GM19025 (cell line): Measurements from ENCODE around the gene MAJIN.
A peak's percentile ranks its signal among the peaks of the same experiment; 100 is the strongest.

Experiments used
- ATAC-seq: cut with Tn5 transposase; IDR thresholded peaks from one replicate; pipeline ENCODE4 v1.9.1; 2021; ENCODE audit warnings: mild to moderate bottlenecking, low read depth, moderate library complexity; ENCODE audit not compliant: unreplicated experiment

MAJIN gene

DNA sequence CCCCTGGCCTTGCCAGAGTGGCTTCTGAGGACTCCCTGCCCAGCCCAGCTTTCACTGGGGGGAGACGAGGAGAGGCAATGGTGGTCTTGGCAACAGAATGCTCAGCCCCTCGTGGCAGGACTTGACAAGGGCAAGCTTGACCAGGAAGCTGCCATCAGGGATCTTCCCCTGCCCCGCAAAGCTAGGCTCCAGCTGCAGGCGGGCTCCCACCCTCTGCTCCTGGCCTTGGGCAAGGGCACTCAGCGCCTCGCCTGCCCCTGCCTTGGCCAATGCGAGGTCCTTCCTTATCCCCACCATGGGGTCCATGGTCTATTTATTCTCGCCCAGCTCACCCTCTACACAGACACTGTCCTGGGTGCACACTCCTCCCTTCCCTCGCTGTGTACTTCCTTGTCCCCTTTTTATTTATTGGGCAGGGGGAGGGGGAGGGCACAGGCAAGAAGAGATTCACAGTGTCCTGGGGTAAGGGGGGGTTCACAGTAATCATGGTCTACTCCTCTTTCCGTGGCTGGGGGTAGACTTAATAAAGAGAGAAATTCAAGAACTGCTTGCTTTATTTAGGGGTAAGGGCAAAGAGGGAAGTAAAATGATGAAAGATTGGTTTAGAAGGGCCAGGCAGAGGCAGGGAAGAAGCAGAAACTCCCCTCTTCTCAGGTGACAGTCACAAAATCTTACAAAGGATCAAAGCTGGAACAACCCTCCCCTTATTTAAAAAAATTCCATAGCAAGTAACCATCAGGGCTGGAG lies 37.8 kb downstream of the MAJIN start:
- no peak for ATAC-seq

DNA sequence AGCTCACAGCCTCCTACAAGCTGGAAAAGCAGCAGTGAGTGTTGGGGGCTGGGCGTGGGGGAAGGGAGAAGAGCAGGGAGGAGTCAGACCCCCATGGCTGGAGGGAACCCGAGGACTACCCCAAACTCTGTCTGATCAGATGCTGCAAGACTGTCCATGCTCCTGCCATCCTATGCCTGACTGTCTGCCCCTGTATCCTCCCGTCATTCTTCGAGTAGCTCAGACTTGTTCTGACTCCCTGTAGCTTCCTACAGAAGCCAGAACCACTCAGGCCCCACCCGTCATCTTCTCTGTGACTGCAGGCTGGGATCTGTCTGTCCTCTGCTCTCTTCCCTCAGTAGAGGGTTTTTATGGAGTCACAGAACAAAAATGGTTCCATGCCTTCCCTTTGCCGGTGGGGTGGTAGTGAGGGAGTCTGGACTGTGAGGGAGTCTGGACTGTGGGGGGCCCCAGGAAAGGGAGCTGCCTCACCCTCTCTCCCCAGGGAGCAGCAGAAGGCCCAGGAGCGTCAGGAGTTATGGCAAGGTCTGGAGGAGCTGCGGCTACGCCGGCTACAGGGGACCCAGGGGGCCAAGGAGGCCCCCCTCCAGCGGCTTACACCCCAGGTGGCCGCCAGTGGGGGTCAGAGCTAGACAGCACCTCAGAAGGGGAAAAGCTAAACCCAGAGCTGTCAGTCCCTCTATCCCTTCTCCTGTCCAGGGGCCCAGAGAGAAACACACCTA lies 38.5 kb downstream of the MAJIN start:
- ATAC-seq, result no peak

DNA sequence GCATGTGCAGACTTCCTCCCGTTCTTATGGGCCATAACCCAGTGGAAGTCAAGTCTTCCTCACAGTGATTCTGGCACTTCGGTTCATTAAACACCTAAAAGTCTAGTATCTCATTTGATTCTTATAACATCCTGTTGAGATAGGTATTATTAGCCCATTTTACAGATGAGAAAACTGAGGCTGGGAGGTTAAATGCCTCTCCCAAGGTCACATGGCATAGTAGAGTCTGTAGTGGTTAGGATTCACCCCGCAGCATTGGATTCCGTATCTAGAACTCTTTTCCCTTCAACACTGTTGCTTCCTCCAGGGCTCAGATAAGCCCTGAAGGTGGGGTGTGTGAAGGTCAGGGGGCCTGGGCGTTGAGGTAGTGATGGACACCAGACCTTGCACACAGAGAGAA lies 39.6 kb downstream of the MAJIN start:
- ATAC-seq, result no peak

DNA sequence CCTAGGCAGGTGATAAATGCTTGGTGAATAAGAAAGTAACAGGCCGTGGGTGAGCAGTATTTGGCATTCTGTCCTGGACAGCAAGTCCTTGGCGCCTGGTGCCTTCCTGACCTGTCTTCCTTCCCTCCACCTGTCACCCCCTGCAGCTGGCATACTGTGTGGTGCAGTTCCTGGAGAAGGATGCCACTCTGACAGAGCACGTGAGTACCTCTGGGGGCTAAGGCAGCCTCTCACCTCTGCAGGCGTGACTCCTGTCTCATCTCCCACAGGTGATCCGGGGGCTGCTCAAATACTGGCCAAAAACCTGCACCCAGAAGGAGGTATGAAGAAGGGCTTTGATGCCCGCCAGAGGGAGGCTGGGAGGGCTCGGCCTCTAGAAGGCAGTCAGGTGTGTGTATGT lies 40.6 kb downstream of the MAJIN start:
- ATAC-seq, result no peak

DNA sequence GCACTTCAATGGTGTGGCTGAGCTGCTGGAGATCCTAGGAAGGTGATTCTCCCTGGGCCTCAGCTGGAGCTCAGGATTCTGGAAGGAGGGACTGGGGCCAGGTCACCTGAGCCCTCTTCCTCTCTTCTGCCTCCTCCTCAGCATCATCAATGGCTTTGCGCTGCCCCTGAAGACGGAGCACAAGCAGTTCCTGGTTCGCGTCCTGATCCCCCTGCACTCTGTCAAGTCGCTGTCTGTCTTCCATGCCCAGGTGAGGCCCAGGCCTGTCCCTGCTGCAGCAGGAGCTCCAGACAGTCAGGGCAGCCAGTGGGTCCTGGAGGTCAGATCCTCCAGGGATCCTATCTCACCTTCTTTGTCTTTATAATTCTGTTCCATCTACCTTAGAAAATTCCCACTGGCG lies 41.6 kb downstream of the MAJIN start:
- no peak for ATAC-seq

DNA sequence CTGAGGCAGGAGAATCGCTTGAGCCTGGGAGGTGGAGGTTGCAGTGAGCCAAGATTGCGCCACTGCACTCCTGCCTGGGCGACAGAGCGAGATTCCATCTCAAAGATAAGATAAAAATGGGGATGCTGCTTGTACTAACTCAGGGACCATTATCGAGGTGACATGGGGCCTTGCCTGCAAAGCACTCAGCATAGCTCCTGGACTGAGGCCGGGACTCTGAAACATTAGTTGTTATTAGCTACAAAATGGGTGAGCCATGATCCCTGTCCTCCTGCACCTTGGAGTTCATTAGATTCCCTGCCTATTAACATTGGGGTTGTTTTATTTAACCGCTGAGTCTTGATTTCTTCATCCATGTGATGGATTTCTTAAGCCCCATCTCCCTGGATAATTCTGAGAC lies 42.3 kb downstream of the MAJIN start:
- no peak for ATAC-seq

DNA sequence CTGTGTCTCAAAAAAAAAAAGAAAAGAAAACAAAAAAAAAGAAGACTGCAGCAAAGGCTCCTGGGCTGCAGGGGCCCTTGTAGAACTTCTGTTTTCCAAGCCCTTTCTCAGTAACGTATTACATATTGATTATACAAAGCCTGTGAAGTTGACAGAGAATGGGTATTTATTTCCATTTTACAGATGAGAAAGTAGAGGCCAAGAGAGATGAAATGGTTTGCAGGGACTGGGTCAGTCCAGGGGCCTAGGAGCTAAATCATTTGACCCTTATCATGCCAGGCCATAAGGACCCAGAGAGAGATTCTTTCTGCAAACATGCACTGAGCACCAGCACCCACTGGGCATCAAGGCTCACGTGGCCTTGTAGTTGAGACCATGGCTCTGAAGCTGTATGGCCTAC lies 43.0 kb downstream of the MAJIN start:
- no peak for ATAC-seq

DNA sequence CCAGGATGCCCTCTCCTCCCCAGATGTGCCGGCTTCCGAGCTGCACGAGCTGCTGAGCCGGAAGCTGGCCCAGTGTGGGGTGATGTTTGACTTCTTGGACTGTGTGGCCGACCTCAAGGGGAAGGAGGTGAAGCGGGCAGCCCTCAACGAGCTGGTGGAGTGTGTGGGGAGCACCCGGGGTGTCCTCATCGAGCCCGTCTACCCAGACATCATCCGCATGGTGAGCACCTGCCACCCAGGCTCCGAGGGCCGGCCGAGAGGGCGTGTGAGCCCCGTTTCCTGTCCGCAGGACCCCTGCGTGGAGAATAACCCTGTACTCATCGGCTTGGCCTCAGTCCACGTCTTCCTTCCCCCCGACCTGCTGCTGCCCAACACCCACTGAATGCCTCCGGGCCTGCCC lies 45.2 kb downstream of the MAJIN start:
- no peak for ATAC-seq

DNA sequence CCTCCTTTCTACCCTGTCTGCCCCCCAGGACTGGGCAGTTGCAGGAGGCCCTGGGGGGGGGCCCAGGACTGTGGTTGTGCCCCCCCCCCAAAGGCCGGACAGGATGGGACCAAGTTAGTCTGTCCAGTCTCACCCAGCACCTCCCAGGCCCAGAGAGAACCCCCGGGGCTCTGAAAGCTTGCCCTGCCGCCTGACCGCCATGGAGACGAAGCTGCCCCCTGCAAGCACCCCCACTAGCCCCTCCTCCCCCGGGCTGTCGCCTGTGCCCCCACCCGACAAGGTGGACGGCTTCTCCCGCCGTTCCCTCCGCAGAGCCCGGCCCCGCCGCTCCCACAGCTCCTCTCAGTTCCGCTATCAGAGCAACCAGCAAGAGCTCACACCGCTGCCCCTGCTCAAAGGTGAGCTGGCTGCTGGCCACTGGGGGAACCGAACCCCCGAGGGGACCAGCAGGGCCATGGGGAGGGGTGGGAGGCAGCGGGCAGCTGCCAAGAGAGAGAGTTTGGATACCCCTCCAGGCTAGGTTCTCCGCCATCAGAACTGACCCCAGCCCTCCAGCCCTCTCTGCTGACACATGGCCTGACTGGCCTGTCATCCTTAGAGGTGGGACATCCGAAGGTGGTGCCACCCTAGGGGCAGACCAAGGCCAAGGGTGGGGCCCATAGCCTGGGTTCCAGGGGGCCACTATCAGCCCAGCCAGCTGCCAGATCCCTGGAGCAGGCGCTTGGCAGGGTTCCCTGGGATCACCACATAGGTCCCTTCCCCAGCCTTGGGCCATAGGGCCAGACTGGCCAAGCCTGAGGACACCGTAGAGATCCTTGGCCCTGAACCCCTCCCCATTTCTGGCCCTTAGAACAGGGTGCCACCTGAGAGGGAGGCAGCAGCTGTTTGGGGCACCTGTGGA lies 46.1 kb downstream of the MAJIN start:
- ATAC-seq, result no peak

DNA sequence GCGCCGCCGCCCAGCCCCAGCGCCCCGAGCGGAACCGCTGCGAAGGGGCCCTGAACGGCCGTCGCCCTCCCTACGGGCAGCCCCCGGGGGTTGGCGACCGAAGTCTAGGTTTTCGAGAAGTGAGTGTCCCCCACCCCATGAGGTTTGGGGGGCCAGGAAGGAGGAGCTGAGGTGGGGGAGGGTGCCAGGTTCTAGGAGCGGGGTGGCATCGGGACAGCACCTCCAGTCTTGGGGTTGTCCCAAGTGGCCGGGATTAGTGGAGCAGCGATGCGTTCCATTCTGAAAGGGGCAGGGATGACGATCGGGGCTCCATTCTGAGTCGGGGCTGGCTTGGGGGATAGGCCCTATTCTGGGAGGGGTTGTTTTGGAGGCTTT lies 47.0 kb downstream of the MAJIN start:
- no peak for ATAC-seq

DNA sequence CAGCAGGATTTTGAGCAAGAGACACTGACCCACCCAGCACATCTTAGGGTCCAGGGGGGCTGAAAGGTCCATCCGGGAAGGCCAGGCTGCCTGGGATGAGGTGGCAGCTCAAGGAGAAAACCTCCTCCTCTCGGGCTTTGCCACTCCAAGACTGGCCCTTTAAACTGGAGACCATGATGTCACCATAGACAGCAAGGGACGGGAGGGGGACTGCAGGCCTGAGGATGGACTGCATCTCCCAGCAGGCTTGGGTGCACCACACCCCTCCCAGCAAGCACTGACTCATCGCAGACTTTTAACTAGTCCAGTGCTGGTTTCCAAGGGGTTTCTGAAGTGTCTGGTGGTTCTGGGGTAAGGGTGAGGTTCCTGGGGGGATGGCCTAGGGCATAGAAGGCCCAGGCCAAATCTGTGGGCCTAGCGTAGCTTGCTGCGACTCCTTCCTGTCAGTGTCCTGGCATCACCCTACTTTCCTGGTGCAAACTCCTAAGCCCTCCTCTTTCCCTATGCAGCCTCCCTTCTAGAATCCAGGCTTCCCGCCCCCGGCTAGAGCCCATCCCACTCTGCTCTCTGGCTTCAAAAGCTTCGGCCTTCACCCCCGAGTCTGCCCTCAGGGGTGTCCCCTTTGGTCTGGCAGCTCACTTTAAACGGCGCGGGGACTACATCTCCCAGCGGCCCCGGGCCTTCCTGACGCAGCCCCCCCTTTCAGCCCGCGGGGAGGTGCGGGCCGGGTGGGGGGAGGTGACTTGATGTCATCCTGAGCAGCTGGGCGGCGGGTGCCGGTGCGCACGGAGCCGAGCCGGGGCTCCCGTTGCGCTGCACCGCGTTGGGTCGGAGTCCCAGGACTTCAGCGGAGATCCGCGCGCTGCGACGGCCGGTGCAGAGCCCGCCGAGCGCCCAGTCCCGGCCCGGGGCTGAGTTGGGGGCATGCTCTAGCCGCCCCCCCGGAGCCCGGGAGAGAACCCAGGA lies 47.7 kb downstream of the MAJIN start, which contains the start of gene PPP2R5B:
Gene PPP2R5B (plus strand): TSS at position 746 of the 966 bp plus-strand sequence. CDS start 1,046 bp downstream, outside the sequence.
- ATAC-seq, result peak; percentile 85

DNA sequence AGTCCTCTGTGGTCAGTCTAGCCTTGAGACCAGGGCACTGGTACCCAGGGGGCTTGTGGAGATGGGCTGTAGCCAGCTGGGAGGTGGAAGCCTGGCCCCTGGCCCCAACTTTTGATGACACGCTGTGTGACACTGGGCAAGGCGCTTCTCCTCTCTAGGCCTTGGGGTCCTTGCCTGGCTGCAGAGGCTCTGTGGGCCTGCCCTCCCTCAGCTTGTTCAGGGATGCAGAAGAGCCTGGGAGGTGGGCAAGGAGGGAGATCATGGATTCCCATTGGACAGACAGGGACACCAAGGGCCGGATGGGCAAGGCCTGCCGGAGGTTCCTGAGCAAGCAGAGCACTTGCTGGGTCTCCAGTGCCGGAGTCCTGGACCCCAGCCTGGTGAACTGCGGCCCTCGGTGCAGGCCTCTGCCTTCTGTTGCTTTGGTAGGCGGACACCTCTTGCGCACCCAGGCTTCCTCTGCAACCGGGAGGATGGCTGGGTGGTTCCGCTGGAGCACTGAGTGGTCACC lies 48.7 kb downstream of the MAJIN start:
- no peak for ATAC-seq

DNA sequence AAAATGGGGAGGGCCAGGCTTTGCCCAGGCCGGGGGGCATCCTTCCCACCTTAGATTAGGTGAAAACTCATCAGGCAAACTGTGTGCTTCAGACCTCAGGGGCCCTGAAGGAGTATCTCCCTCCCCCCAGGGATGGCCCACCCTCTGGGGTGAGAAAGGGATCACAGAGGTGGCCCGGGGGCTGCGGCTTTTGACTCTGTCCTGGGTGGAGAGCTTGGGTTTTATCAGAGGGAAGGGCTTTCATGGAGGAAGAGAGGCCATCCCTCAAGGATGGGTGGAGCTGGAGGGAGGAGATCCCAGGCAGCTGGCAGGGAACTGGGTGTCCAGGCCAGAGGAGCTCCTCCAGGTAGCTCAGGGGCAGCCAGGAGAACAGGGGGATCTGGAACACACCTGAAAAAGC lies 50.5 kb downstream of the MAJIN start:
- no peak for ATAC-seq

DNA sequence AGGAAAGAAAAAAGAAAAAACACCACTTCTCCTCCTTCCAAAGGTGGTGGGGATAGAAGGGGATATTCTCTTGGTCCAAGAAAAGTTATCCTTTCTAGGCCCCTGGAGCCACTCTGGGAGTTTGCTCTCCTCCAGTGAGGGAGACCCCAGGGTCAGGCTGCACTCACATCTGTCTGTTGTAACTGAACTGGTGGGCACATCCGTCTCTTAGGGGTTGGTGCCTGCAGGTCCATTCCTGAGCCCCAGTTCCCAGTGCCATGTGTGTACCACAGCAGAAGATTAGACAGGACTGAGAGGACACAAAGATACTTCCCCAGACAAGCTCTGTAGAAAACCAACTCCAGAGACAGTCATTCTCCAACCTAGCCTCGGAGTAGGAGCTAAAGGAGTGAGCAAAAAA lies 51.8 kb downstream of the MAJIN start:
- ATAC-seq, result no peak

DNA sequence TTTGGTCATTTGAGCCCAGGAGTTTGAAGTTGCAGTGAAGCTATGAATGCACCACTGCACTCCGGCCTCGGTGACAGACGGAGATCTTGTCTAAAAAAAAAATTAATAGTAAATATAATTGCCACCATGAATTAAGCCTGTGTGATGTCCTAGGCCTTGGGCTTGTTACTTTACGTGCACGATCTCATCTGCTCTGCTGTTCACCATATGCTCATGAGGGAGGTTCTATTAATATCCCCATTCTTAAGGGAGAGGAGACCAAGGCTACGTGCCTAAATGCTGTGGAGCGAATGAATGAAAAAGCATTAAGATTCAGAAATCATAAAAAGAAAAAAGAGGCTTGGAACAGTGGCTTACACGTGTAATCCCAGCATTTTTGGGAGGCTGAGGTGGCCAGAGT lies 52.3 kb downstream of the MAJIN start:
- ATAC-seq, result no peak

DNA sequence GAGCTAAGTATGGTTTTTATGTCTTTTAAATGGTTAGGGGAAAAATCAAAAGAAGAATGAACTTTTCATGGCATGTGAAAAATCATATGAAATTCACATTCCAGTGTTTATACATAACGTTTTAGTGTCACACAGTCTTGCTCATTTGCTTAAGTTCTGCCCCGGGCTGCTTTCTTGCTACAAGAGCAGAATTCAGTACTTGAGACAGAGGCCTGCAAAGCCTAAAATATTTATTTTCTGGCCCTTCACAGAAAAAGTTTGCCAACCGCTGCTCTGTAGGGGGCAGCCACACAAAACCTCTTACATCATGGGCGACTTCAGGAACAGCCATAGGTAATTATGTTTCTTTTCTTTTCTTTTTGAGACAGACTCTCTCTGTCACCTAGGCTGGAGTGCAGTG lies 53.9 kb downstream of the MAJIN start:
- ATAC-seq, result no peak

DNA sequence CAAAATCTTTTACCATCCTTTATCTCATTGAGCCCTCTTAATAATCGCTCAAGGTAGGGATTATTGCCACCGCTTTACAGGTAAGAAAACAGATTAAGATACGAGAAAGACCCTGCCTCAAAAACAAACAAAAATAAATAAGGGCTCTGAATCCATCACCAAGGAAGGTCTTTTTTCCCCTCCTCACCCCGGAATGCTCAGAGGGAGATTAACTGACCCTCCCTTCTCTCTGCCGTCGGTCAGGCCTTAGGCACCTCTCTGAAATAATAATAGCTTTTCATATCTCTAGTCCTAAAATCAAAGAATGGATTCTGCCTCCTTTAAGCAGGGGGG lies 54.3 kb downstream of the MAJIN start:
- no peak for ATAC-seq

DNA sequence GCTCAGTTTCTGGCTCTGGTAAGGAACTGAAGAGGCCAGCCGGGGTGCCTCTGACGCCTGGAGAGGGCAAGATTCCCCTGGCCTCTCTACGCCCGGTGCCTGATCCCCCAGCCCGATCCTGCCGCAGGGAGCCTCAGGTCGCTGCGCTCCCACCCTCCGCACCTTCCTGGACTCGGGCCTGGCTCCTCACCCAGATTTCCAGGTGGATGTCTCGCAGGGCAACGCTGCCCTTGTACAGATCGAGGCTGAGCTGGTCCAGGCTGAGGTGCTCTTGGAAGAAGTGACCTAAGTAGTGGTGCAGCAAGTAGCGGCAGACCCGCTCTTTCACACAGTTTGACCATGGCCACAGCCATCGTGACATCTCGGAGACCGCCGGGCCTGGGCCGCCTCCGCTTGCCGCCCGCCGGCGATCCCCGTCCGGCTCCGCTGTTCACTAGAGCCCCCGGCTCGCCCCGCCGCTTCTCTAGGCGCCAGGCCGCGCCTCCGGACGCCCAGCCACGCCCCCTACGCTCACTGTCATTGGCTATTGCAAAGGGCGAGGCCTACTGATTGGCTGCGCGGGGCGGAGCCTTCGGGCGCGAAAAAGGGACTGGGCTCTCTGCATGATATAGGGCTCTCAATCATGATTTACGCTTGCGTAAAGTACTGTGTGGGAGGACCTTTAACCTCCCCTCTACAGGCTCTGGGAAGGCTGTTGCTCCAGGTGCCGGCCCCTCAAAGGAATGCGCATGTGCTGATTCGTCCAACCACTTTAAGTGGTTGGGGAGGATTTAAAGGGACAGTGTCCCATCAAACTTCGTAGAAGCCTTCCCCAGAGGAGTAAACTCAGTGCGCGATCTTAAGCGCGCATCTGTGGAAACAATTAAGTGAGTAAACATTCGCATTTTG lies 54.9 kb downstream of the MAJIN start, which contains the start of gene ATG2A:
Gene ATG2A (minus strand): TSS at position 435 of the 888 bp plus-strand sequence. CDS start 74 bp downstream, at position 361.
- peak; percentile 93 for ATAC-seq
